ENCODE measurements around the gene ANKRD37. TPM values are rescaled to one million over a fixed set of nuclear protein-coding genes. Genes with fewer than 3 reads are reported as not detected.
A peak's percentile ranks its signal among the peaks of the same experiment; 100 is the strongest.

The ANKRD37 gene
- total RNA-seq, 2 donors from 2014 or later: 10.0 to 13.9 TPM

DNA sequence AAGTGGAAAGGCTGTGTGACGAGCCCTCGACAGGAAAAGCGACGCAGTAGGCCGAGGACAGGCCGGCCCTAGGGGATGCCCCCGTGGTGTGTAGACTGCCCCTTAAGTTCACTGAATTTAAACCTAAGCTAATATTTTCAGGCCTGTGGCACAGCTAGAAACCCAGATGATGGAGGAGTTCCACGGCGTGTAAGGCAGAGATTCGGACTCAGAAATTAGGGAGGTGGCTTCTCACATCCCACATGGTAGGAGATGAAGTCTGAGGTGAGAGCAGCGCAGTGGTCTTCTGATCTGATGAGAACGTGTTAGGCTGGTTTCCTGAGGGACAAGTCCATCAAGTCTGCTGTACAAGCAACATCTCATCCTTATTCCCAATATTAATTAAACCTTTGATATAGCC is 8.7 kb upstream of the ANKRD37 start:
- Mint-ChIP-seq H3K27ac (no peak overlapping the region), H3K27me3 (peaks cover 14 to 20% of the 10 kb centered on the region in 2 donors), H3K9me3 (no peaks in the 10 kb centered on the region), H3K4me1 (ENCODE audit: low read depth in 2 of 2) (peaks cover 6 to 11% of the 10 kb centered on the region in 2 donors), H3K4me3 (no peak overlapping the region), H3K36me3 (no peaks in the 10 kb centered on the region)
- DNase-seq (ENCODE audit: low spot score): no peak
- ATAC-seq: no peak

DNA sequence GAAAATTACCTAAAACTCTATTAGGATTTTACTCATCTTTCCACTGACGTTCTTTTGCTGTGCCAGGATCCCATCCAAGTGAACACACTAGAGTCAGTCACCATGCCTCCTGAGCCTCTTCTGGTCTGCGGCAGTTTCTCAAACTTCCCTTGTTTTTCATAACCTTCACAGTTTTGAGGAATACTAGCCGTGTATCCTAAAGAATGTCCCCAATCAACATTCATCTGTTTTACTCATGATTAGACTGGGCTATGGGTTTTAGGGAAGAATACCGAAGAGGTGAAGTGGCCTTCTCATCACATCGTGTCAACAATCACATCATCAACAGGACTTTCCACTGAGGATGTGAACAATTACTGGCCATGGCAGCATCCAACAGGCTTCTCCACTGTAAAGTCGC is 5.7 kb upstream of the ANKRD37 start:
- Mint-ChIP-seq H3K27ac (peak overlapping the region in 1 of 2 donors; percentile 45), H3K27me3 (peaks cover 3% of the 10 kb centered on the region in 2 donors), H3K4me1 (ENCODE audit: low read depth in 2 of 2) (peaks cover 10 to 14% of the 10 kb centered on the region in 2 donors), H3K9me3 (no peaks in the 10 kb centered on the region), H3K4me3 (no peak overlapping the region), H3K36me3 (no peaks in the 10 kb centered on the region)
- no peak for ATAC-seq
- DNase-seq (ENCODE audit: low spot score): no peak

GRCh38 chr4:185392156-185392555 is 4.5 kb upstream of the ANKRD37 start:
- Mint-ChIP-seq H3K4me1 (ENCODE audit: low read depth in 2 of 2) (peaks cover 10 to 15% of the 10 kb centered on the region in 2 donors), H3K36me3 (no peaks in the 10 kb centered on the region), H3K9me3 (no peaks in the 10 kb centered on the region), H3K27me3 (peaks cover 0 to 3% of the 10 kb centered on the region in 2 donors), H3K4me3 (no peak overlapping the region), H3K27ac (peak overlapping the region in 1 of 2 donors; percentile 45)
- no peak for ATAC-seq
- no peak for DNase-seq (ENCODE audit: low spot score)

DNA sequence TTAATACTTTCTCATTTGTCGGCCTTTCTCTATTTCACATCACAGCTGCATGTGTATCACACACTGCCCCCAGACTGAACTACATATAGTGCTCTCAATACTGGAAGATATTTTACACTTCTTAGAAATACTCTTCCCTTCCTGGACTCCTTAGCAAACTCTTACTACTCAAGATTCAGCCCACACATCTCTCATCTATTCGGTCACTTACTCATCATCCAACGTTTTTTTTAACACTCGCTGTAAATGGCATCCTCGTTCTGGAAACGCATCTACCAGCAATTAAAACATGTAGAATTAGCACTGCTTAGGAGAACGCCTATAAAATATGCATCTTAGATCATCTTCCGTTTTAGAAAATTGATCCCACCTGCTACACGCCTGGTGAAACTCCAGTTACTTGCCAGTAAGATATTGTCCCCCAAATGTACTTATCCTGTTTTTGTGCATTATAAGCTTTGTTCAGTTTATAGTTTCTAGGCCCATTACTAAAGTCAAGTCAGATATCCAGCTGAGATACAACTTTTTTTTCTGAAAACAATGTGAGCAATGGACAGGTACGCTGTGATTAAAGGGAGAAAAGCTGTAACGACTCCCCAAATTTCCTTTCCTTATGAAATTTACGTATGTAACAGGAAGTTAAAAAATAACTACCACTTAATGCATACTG is 1.9 kb upstream of the ANKRD37 start:
- Mint-ChIP-seq H3K9me3 (no peaks in the 10 kb centered on the region), H3K27me3 (no peaks in the 10 kb centered on the region), H3K4me3 (peak overlapping the region; percentile 93), H3K27ac (peak overlapping the region; percentile 86 to 97), H3K36me3 (peaks cover 6% of the 10 kb centered on the region), H3K4me1 (ENCODE audit: low read depth in 2 of 2) (peaks cover 18 to 20% of the 10 kb centered on the region in 2 donors)
- DNase-seq (ENCODE audit: low spot score) (no peak), ATAC-seq (peak in 1 of 2 donors; percentile 45)

- Mint-ChIP-seq H3K4me1 (ENCODE audit: low read depth in 2 of 2) (peaks cover 18 to 20% of the 10 kb centered on the region in 2 donors), H3K27ac (peak within 1 kb of the TSS; percentile 86 to 97), H3K9me3 (no peaks in the 10 kb centered on the region), H3K36me3 (peaks cover 6% of the 10 kb centered on the region), H3K4me3 (peak within 1 kb of the TSS; percentile 93), H3K27me3 (no peaks in the 10 kb centered on the region)
- DNase-seq (ENCODE audit: low spot score) (no peak), ATAC-seq (no peak)
Measured at GRCh38 chr4:185395238-185395955, 1.2 kb upstream of the ANKRD37 start, which contains the start of gene LRP2BP. LRP2BP (minus strand) TSS chr4:185395924; CDS start chr4:185378186, 17,738 bp downstream.

GRCh38 chr4:185395956-185396723 is 501 bp upstream of the ANKRD37 start:
- no peaks in the 10 kb centered on the region for H3K9me3 Mint-ChIP-seq
- peak overlapping the region; percentile 86 to 97 for H3K27ac Mint-ChIP-seq
- ATAC-seq (peak; percentile 96 to 97), DNase-seq (ENCODE audit: low spot score) (peak; percentile 98)
- no peaks in the 10 kb centered on the region for H3K27me3 Mint-ChIP-seq
- H3K4me3 Mint-ChIP-seq: peak overlapping the region; percentile 93
- peaks cover 10% of the 10 kb centered on the region for H3K36me3 Mint-ChIP-seq
- peaks cover 18 to 20% of the 10 kb centered on the region in 2 donors for H3K4me1 Mint-ChIP-seq (ENCODE audit: low read depth in 2 of 2)

GRCh38 chr4:185398618-185399017 is 2.0 kb downstream of the ANKRD37 start:
- H3K4me1 Mint-ChIP-seq (ENCODE audit: low read depth in 2 of 2): peaks cover 18 to 20% of the 10 kb centered on the region in 2 donors
- peak overlapping the region in 1 of 2 donors; percentile 21 for H3K27ac Mint-ChIP-seq
- no peak for DNase-seq (ENCODE audit: low spot score)
- no peak for ATAC-seq
- peaks cover 13% of the 10 kb centered on the region for H3K36me3 Mint-ChIP-seq
- no peaks in the 10 kb centered on the region for H3K27me3 Mint-ChIP-seq
- no peak overlapping the region for H3K4me3 Mint-ChIP-seq
- no peaks in the 10 kb centered on the region for H3K9me3 Mint-ChIP-seq

GRCh38 chr4:185399466-185399865 is 2.8 kb downstream of the ANKRD37 start:
- H3K36me3 Mint-ChIP-seq: peaks cover 13% of the 10 kb centered on the region
- peak overlapping the region in 1 of 2 donors; percentile 21 for H3K27ac Mint-ChIP-seq
- no peak overlapping the region for H3K4me3 Mint-ChIP-seq

GRCh38 chr4:185404031-185404430 is 7.4 kb downstream of the ANKRD37 start:
- Mint-ChIP-seq H3K27me3 (no peaks in the 10 kb centered on the region), H3K36me3 (peaks cover 16% of the 10 kb centered on the region), H3K4me3 (no peak overlapping the region), H3K4me1 (ENCODE audit: low read depth in 2 of 2) (peaks cover 0 to 5% of the 10 kb centered on the region in 2 donors), H3K27ac (no peak overlapping the region), H3K9me3 (no peaks in the 10 kb centered on the region)
- ATAC-seq (no peak), DNase-seq (ENCODE audit: low spot score) (no peak)

More at GRCh38 chr4:185399466-185399865, 2.8 kb downstream of the ANKRD37 start:
- H3K27me3 Mint-ChIP-seq: no peaks in the 10 kb centered on the region
- ATAC-seq (no peak), DNase-seq (ENCODE audit: low spot score) (no peak)
- no peaks in the 10 kb centered on the region for H3K9me3 Mint-ChIP-seq
- H3K4me1 Mint-ChIP-seq (ENCODE audit: low read depth in 2 of 2): peaks cover 15 to 17% of the 10 kb centered on the region in 2 donors

DNA sequence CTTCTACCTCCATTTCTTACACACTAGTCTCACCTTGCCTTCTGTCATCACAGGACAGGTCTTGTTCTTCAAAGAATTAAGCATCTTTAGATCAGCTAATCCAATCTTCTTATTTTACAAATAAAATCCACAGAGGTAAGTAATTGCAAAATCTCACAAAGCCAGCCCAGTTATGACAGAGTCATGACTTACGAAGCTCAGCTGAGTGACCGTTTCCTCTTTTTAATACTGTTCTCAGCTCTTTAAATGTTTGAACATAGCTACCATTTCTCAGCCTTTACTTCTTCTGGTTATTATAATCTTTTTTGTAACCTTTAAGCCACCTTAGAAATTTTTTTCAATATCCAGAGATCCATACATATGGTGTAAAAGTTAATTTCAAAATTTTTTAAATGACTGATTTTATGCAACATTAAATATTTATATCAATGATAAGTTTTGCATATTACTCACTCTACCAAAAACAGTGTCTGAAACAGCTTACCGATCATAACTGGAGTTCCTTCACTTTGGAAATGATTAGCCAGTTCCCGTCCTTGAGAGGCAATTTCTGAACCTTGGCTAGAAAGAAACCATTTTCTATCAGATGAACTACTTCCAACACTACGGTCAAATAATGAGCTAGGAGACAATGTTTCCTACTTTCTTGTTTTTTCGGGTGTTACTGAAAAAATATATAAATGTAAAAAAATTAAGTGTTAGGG is 8.8 kb downstream of the ANKRD37 start:
- no peak overlapping the region for H3K4me3 Mint-ChIP-seq
- no peaks in the 10 kb centered on the region for H3K9me3 Mint-ChIP-seq
- H3K36me3 Mint-ChIP-seq: peaks cover 17% of the 10 kb centered on the region
- H3K27ac Mint-ChIP-seq: peak overlapping the region in 1 of 2 donors; percentile 60
- H3K4me1 Mint-ChIP-seq (ENCODE audit: low read depth in 2 of 2): no peaks in the 10 kb centered on the region
- no peak for DNase-seq (ENCODE audit: low spot score)
- peak in 1 of 2 donors; percentile 49 for ATAC-seq
- H3K27me3 Mint-ChIP-seq: no peaks in the 10 kb centered on the region

GRCh38 chr4:185408432-185408831 is 11.8 kb downstream of the ANKRD37 start:
- H3K4me3 Mint-ChIP-seq: no peak overlapping the region
- H3K36me3 Mint-ChIP-seq: peaks cover 10% of the 10 kb centered on the region
- no peaks in the 10 kb centered on the region for H3K4me1 Mint-ChIP-seq (ENCODE audit: low read depth in 2 of 2)
- no peaks in the 10 kb centered on the region for H3K27me3 Mint-ChIP-seq
- no peaks in the 10 kb centered on the region for H3K9me3 Mint-ChIP-seq
- H3K27ac Mint-ChIP-seq: no peak overlapping the region
- ATAC-seq (no peak), DNase-seq (ENCODE audit: low spot score) (no peak)

- H3K36me3 Mint-ChIP-seq: peaks cover 6% of the 10 kb centered on the region
- H3K27me3 Mint-ChIP-seq: no peaks in the 10 kb centered on the region
- H3K4me3 Mint-ChIP-seq: no peak overlapping the region
- H3K4me1 Mint-ChIP-seq (ENCODE audit: low read depth in 2 of 2): no peaks in the 10 kb centered on the region
- ATAC-seq (no peak), DNase-seq (ENCODE audit: low spot score) (no peak)
- no peaks in the 10 kb centered on the region for H3K9me3 Mint-ChIP-seq
- H3K27ac Mint-ChIP-seq: no peak overlapping the region
Measured at GRCh38 chr4:185411849-185412248, 15.2 kb downstream of the ANKRD37 start.

DNA sequence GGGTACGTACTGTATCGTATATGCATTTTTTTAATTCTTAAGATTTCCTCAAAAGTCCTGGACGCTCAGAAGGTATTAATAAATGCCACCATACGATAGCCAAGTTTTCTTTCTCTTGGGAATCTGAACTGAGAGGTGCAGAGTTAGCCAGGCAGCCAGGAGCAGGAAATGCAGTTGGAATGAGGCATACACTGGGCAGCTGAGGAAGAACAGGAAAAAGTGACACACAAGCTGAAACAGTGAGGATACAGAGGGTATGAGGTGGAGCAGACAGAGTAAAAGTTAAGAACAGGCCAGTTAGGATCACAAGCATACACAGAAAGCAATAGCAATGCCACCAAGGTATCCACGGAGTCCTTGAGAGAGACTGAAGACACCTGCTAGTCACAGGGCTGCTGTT is 15.8 kb downstream of the ANKRD37 start:
- Mint-ChIP-seq H3K27ac (no peak overlapping the region), H3K4me1 (ENCODE audit: low read depth in 2 of 2) (no peaks in the 10 kb centered on the region), H3K4me3 (no peak overlapping the region), H3K27me3 (no peaks in the 10 kb centered on the region), H3K36me3 (peaks cover 10% of the 10 kb centered on the region), H3K9me3 (no peaks in the 10 kb centered on the region)
- DNase-seq (ENCODE audit: low spot score) (no peak), ATAC-seq (no peak)
